ENCODE measurements around the gene RALGPS1.

The RALGPS1 gene
- 1.7 to 11.9 (median 11.4) reads per million in 3 experiments for total RNA-seq

- DNase-seq = peak; percentile 83
Measured at GRCh38 chr9:126914458-126915280, at the start of gene RALGPS1. RALGPS1 (plus strand) TSS chr9:126914782; CDS start chr9:126962290, 47,508 bp downstream.

DNA sequence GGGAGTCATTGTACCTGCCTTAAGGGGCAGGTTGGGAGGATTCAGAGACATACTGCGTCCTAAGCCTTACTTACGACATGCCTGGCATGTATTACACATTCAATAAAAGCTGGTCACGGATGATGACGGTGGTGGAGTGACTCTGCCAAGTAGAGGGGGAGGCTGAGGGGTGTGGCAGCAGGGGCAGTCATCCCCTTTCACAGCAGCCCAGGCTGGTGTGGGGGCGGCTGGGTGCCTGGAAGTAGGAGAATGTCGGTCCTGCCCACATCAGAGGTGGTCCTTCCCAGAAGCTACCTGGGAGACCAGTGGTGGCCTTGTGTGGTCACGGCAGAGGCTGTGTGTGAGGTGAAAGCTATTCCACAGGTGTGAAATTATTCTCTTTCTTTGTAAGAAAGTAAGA, 45.2 kb upstream of the RALGPS1 start:
- DNase-seq = no peak

GRCh38 chr9:126872516-126872915, 42.1 kb upstream of the RALGPS1 start:
- no peak for DNase-seq

- DNase-seq = no peak
Measured at GRCh38 chr9:126874546-126875314, 39.9 kb upstream of the RALGPS1 start.

GRCh38 chr9:126875756-126876510, 38.6 kb upstream of the RALGPS1 start:
- DNase-seq = no peak

GRCh38 chr9:126876531-126876930, 38.1 kb upstream of the RALGPS1 start:
- DNase-seq = no peak

- DNase-seq = peak; percentile 5
Measured at GRCh38 chr9:126877418-126877817, 37.2 kb upstream of the RALGPS1 start.

DNA sequence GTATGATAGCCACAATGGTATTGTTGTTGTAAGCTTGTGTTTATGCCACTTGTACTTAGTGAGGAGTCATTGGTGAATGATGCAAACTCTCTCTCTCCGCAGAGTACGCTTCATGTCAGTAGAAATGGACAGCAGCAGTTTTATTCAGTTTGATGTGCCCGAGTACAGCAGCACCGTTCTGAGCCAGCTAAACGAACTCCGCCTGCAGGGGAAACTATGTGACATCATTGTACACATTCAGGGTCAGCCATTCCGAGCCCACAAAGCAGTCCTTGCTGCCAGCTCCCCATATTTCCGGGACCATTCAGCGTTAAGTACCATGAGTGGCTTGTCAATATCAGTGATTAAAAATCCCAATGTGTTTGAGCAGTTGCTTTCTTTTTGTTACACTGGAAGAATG, 35.3 kb upstream of the RALGPS1 start:
- no peak for DNase-seq

GRCh38 chr9:126880226-126880946, 34.2 kb upstream of the RALGPS1 start:
- DNase-seq = no peak

- no peak for DNase-seq
Measured at GRCh38 chr9:126880947-126881332, 33.6 kb upstream of the RALGPS1 start.

- DNase-seq = no peak
Measured at GRCh38 chr9:126882746-126883145, 31.8 kb upstream of the RALGPS1 start.

- DNase-seq = no peak
Measured at GRCh38 chr9:126883636-126884035, 30.9 kb upstream of the RALGPS1 start.

GRCh38 chr9:126885131-126885641, 29.4 kb upstream of the RALGPS1 start:
- DNase-seq = no peak

GRCh38 chr9:126886034-126886822, 28.4 kb upstream of the RALGPS1 start:
- DNase-seq = no peak

- DNase-seq = no peak
Measured at GRCh38 chr9:126886897-126887296, 27.7 kb upstream of the RALGPS1 start.

DNA sequence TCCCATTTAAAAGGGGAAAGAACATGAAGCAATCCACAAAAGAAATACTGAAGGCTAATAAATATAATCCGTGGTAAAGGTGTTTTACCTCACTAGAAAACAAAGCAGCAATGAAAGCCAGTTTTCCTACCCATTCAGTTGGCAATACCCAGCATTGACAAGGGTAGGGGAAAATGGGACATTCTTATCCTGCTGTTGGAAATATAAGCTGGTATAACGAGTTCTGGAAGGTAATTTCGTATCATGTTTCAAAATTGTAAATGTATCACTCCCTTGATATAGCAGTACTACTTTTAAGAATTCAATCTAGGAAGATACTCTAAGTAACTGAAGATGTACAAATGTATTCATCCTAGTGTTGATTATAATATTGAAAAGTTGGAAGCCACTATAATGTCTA, 22.9 kb upstream of the RALGPS1 start:
- no peak for DNase-seq

DNA sequence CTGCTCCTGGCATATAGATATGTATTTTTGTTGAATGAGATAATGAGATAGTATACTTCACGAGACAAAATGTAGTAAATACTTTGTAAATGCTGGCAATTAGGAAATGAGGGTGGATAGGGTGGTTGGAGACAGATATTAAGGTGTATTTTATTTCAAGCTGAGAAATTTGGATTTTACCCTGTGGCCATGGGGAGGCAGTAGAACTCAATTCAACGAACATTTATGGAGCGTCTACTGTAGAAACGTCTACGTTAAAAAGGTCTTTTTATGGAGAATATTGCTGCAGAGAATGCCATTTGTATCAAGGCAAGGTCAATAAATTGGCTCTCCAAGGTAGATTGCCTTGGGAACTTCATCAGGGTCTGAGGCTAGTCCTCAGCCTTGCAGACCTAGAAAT, 21.5 kb upstream of the RALGPS1 start:
- no peak for DNase-seq

DNA sequence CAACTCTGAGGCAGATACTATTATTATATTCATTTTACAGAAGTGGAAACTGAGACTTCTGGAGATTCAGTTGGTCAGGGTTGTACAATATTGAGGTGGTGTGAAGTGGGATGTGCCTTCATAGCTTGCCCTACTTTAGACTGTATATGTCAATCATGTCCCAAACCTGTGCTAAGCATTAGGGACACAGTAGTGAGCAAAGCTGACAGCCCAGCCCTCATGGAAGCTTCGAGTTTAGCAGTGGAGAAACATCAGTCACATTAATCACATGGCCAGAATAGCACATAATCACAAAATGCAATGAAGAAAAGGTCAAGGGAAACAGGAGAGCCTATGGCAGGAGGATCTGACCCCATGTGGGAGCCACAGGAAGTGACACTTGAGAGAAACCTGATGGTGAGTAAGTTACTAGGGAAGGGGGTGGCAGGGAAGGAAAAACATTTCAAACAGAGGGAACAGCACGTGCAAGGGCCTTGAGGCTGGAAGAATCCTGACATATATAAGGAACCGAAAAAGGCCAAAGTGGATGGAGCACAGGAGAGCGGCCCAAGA, 20.5 kb upstream of the RALGPS1 start:
- DNase-seq = no peak

DNA sequence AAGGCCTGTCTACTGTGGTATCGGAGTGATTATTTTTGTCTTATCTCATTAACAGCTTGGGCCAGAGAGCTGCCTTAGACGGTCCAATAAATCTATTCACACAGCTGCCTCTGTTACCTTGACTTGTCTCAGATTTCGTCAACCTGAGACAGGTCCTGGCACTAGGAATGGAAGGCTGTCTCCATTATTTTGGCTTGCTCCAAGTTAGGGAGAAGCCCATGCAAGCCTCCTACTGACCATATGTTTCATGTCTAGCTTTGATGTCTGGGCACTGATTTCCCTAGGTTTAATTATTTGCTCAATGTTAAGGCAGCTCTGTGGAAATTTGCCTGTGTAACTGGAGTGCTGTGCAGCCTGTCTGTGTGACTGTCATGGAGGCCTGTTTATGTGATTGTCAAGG, 12.4 kb upstream of the RALGPS1 start:
- DNase-seq = no peak

DNA sequence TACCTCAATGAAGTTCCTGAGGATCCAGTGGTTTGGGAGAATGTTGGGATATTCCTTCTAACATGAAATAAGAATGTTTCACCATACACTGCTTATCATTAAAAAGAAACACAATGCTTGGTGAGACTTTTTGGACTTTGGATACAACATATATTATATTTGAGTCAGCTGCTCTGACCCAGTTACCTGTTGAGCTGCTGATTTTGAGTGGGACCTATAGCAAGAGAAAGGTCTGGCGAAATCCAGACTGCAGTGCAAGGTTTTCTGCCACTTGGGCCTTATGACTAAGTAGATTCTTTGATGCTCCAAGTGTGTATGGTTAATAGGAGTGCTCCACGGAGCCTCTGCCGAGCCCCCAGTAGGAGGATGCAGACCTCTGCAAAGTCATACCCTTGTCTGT, 10.0 kb upstream of the RALGPS1 start:
- DNase-seq = no peak

GRCh38 chr9:126906091-126906490, 8.5 kb upstream of the RALGPS1 start:
- DNase-seq = no peak

All from central memory CD4-positive, alpha-beta T cell (primary cell).